ENCODE measurements around the gene SFTA2.

DNA sequence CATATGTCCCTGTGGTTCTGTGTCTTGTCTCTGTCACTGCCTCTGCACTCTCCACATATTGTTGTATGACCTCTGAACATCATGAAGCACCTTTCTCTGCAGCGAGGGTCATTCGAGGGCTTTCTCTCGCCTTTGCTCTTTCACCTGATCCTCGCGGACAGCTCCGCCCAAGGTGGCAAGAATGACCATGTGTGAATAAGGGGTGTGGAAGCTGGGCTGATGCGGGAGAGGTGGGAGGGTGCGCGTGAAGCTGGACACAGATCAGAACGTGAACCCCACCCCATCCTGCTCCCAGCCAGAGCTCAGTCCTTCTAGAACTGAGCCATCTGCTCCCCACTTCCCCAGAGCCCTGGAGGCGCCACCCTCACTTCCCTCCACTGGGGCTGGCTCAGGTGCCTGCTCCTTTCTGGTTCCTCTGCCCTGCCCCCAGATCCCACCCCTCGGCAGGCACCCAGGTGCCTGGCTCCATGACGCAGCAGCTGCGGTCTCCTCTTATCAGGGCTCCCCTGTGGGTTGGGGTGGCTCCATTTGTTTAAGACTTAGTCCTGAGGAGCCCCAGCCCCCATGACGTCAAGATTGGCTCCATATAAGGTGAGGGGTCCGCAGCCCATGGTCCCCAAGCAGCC is 8.5 kb upstream of the SFTA2 start, which contains the start of gene MUCL3:
- TF ChIP-seq CTCF (conservative IDR thresholded peaks at IDR 0.05; ENCODE audit: low read depth, low read length) (no peak), EZH2phosphoT487 (IDR thresholded peaks at IDR 0.05; ENCODE audit: borderline replicate concordance, low read length) (no peak)

All from PC-3 (cell line).